ENCODE measurements around the gene NEURL1. TPM values are rescaled to one million over a fixed set of nuclear protein-coding genes. Genes with fewer than 3 reads are reported as not detected.

NEURL1 gene
- total RNA-seq, 1 experiment from 2014 or later: 1.7 TPM

DNA sequence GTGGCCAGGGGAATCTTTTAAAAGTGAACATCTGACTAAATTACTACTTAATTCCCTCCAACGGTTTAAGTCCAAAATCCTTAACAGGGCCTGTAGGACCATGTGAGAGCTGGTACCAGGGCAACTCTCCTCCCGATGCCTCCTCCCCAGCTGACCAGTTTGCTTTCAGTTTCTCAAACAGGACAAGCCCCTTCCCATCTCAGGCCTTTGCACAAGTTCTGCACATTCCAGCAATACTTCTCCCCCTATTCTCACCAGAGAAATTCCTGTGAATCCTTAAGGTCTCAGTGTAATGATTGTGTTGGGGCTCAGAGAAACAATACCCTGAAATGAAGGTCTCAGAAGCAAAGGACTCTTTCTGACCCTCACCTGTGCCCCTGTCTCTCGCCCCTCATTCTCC lies 26.8 kb upstream of the NEURL1 start:
- intact Hi-C loops (cut with micrococcal nuclease): no loop called here
- ChIA-PET POLR2A (ENCODE audit: unreplicated experiment) (no interaction called here), CTCF (no interaction called here)
- Histone ChIP-seq H3K9me2 (replicated peaks; ENCODE audit: low read length) (no peaks in the 10 kb centered on the region), H3K27me3 (ENCODE audit: low read length) (no peaks in the 10 kb centered on the region), H3K9me3 (ENCODE audit: low read length) (no peaks in the 10 kb centered on the region), H3K27ac (ENCODE audit: low read length) (no peak overlapping the region), H4K20me1 (ENCODE audit: low read length) (no peaks in the 10 kb centered on the region), H2AFZ (ENCODE audit: low read length) (no peak overlapping the region), H3F3A (ENCODE audit: low read length, unreplicated experiment) (no peaks in the 10 kb centered on the region), H3K4me3 (ENCODE audit: low read length) (no peak overlapping the region), H3K36me3 (ENCODE audit: low read depth, low read length) (no peaks in the 10 kb centered on the region), H3K4me1 (ENCODE audit: insufficient read depth, low read length) (peaks cover 10% of the 10 kb centered on the region), H3K4me2 (ENCODE audit: low read length) (no peak overlapping the region), H3K79me2 (ENCODE audit: low read length) (no peaks in the 10 kb centered on the region), H3K9ac (ENCODE audit: low read length) (no peak overlapping the region)
- ATAC-seq (no peak), DNase-seq (no peak)
- no TSS peak for BruUV-seq (replicated peaks)
- TF ChIP-seq EZH2phosphoT487 (IDR thresholded peaks at IDR 0.05; ENCODE audit: borderline replicate concordance, low read length): no peak

DNA sequence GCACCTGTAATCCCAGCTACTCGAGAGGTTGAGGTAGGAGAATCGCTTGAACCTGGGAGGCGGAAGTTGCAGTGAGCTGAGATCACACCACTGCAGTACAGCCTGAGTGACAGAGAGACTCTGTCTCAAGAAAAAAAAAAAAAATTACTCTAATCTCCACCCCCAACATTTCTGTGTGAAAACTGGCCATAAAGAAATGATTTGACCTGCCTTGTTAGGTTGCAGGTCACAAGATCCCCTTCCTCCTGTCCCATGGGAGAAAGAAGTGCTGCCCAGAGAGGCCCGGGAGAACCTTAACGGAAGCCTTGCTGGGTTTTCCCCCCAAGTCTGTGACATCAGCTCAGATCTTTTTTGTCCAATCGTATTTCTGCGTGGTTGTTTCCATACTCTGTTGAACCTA lies 26.1 kb upstream of the NEURL1 start:
- POLR2A ChIA-PET (ENCODE audit: unreplicated experiment): no interaction called here
- intact Hi-C loops (cut with micrococcal nuclease): no loop called here
- no peak overlapping the region for H3K9ac ChIP-seq (ENCODE audit: low read length)
- H3K27me3 ChIP-seq (ENCODE audit: low read length): no peaks in the 10 kb centered on the region
- no peak for DNase-seq
- H3K79me2 ChIP-seq (ENCODE audit: low read length): no peaks in the 10 kb centered on the region
- H3K4me3 ChIP-seq (ENCODE audit: low read length): no peak overlapping the region
- no peak overlapping the region for H3K4me2 ChIP-seq (ENCODE audit: low read length)
- H2AFZ ChIP-seq (ENCODE audit: low read length): no peak overlapping the region
- ATAC-seq: no peak
- no peaks in the 10 kb centered on the region for H3K9me2 ChIP-seq (replicated peaks; ENCODE audit: low read length)
- H3K4me1 ChIP-seq (ENCODE audit: insufficient read depth, low read length): peaks cover 15% of the 10 kb centered on the region
- no peaks in the 10 kb centered on the region for H3K9me3 ChIP-seq (ENCODE audit: low read length)
- H3F3A ChIP-seq (ENCODE audit: low read length, unreplicated experiment): no peaks in the 10 kb centered on the region
- no peak for TF ChIP-seq EZH2 (IDR thresholded peaks at IDR 0.05; ENCODE audit: low read length, unreplicated experiment)
- TF ChIP-seq EZH2phosphoT487 (IDR thresholded peaks at IDR 0.05; ENCODE audit: borderline replicate concordance, low read length): no peak
- CTCF ChIA-PET: no interaction called here
- no peaks in the 10 kb centered on the region for H4K20me1 ChIP-seq (ENCODE audit: low read length)
- no peaks in the 10 kb centered on the region for H3K36me3 ChIP-seq (ENCODE audit: low read depth, low read length)
- no peak overlapping the region for H3K27ac ChIP-seq (ENCODE audit: low read length)
- no TSS peak for BruUV-seq (replicated peaks)

DNA sequence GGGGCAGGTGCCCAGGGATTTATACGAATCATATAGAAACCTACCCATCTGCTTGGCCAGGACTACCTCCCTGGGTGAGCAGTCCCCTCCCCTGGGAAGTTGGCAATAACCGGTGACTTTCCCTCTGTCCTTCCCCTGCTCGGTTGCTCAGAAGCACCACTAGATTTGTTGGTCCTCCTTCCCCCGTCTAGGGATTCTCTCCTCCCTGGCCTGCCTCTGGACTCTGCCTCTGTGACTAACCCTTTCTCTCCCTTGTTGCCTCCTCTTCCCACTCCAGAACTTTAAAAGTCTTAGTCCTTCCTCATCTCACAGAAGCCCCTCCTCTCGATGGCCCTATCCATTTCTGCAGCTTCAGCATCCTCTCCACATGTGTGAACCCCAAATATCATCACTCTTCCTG lies 24.3 kb upstream of the NEURL1 start:
- Histone ChIP-seq H3F3A (ENCODE audit: low read length, unreplicated experiment) (no peaks in the 10 kb centered on the region), H3K27me3 (ENCODE audit: low read length) (no peaks in the 10 kb centered on the region), H3K9ac (ENCODE audit: low read length) (no peak overlapping the region), H3K9me3 (ENCODE audit: low read length) (no peaks in the 10 kb centered on the region), H3K79me2 (ENCODE audit: low read length) (no peaks in the 10 kb centered on the region), H2AFZ (ENCODE audit: low read length) (no peak overlapping the region), H3K36me3 (ENCODE audit: low read depth, low read length) (no peaks in the 10 kb centered on the region), H3K4me3 (ENCODE audit: low read length) (no peak overlapping the region), H3K27ac (ENCODE audit: low read length) (no peak overlapping the region), H3K4me1 (ENCODE audit: insufficient read depth, low read length) (peaks cover 15% of the 10 kb centered on the region), H3K9me2 (replicated peaks; ENCODE audit: low read length) (no peaks in the 10 kb centered on the region), H3K4me2 (ENCODE audit: low read length) (no peak overlapping the region), H4K20me1 (ENCODE audit: low read length) (no peaks in the 10 kb centered on the region)
- ChIA-PET CTCF (no interaction called here), POLR2A (ENCODE audit: unreplicated experiment) (no interaction called here)
- ATAC-seq (no peak), DNase-seq (no peak)
- no TSS peak for BruUV-seq (replicated peaks)
- TF ChIP-seq EZH2 (IDR thresholded peaks at IDR 0.05; ENCODE audit: low read length, unreplicated experiment) (no peak), EZH2phosphoT487 (IDR thresholded peaks at IDR 0.05; ENCODE audit: borderline replicate concordance, low read length) (no peak)
- TF ChIP-seq, protein P1, sequence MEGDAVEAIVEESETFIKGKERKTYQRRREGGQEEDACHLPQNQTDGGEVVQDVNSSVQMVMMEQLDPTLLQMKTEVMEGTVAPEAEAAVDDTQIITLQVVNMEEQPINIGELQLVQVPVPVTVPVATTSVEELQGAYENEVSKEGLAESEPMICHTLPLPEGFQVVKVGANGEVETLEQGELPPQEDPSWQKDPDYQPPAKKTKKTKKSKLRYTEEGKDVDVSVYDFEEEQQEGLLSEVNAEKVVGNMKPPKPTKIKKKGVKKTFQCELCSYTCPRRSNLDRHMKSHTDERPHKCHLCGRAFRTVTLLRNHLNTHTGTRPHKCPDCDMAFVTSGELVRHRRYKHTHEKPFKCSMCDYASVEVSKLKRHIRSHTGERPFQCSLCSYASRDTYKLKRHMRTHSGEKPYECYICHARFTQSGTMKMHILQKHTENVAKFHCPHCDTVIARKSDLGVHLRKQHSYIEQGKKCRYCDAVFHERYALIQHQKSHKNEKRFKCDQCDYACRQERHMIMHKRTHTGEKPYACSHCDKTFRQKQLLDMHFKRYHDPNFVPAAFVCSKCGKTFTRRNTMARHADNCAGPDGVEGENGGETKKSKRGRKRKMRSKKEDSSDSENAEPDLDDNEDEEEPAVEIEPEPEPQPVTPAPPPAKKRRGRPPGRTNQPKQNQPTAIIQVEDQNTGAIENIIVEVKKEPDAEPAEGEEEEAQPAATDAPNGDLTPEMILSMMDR (conservative IDR thresholded peaks at IDR 0.05; ENCODE audit: low read depth, low read length): no peak
- intact Hi-C loops (cut with micrococcal nuclease): no loop called here

Data from PC-3 (cell line).